GM23338 (cell line): Measurements from ENCODE around the gene GRIN2A. TPM values are rescaled to one million over a fixed set of nuclear protein-coding genes. Genes with fewer than 3 reads are reported as not detected.

Source experiments
- ATAC-seq: fragments of 200-7000 bp; cut with Tn5 transposase; 3 replicates; pipeline ENCODE4 v1.9.1; 2020
- DNase-seq: peaks from one replicate; pipeline ENCODE4 v3.0.0-alpha.2; 2015; ENCODE audit warnings: low spot score
- H2AFZ ChIP-seq: fragments of 200-600 bp; sonication (generic); 2 replicates; pipeline ENCODE4 v1.8.0; 2016; ENCODE audit warnings: antibody characterized with exemption, mild to moderate bottlenecking, moderate library complexity
- H3F3A ChIP-seq: fragments of 200-600 bp; sonication (generic); replicated peaks from 2 replicates; pipeline ENCODE4 v1.8.0; 2017; ENCODE audit warnings: antibody characterized with exemption, mixed run types, low read depth
- H3K27ac ChIP-seq: fragments of 200-600 bp; sonication (generic); 2 replicates; pipeline ENCODE4 v1.6.1; 2016; ENCODE audit warnings: low read depth
- H3K27me3 ChIP-seq: fragments of 200-600 bp; sonication (generic); 2 replicates; pipeline ENCODE4 v1.8.0; 2016; ENCODE audit warnings: mild to moderate bottlenecking, mixed run types, moderate library complexity; ENCODE audit not compliant: insufficient read depth
- H3K36me3 ChIP-seq: fragments of 200-600 bp; sonication (generic); 2 replicates; pipeline ENCODE4 v1.8.0; 2016; ENCODE audit warnings: mild to moderate bottlenecking; ENCODE audit not compliant: insufficient read depth
- H3K4me1 ChIP-seq: fragments of 200-600 bp; sonication (generic); 2 replicates; pipeline ENCODE4 v1.8.0; 2016; ENCODE audit warnings: mild to moderate bottlenecking, moderate library complexity; ENCODE audit not compliant: insufficient read depth
- H3K4me2 ChIP-seq: fragments of 200-600 bp; sonication (generic); 2 replicates; pipeline ENCODE4 v1.7.1; 2017; ENCODE audit warnings: mixed run types
- H3K4me3 ChIP-seq: fragments of 200-600 bp; sonication (generic); 2 replicates; pipeline ENCODE4 v1.6.1; 2016; ENCODE audit warnings: mixed run types
- H3K79me2 ChIP-seq: fragments of 200-600 bp; sonication (generic); replicated peaks from 2 replicates; pipeline ENCODE4 v1.8.0; 2017; ENCODE audit warnings: mild to moderate bottlenecking; ENCODE audit not compliant: insufficient read depth
- H3K9me2 ChIP-seq: fragments of 200-600 bp; sonication (generic); 2 replicates; pipeline ENCODE4 v1.8.0; 2017; ENCODE audit not compliant: insufficient read depth
- H4K20me1 ChIP-seq: fragments of 200-600 bp; sonication (generic); replicated peaks from 2 replicates; pipeline ENCODE4 v1.8.0; 2017; ENCODE audit warnings: mild to moderate bottlenecking; ENCODE audit not compliant: insufficient read depth
- H3K27ac Mint-ChIP-seq: 2 replicates; pipeline ENCODE4 v1.8.0; 2020; ENCODE audit warnings: inconsistent platforms, mild to moderate bottlenecking, moderate library complexity, mixed read lengths
- H3K27me3 Mint-ChIP-seq: 3 replicates; pipeline ENCODE4 v1.8.0; 2022; ENCODE audit warnings: low read depth, mild to moderate bottlenecking, moderate library complexity, mixed read lengths, inconsistent platforms; ENCODE audit not compliant: insufficient read depth, poor library complexity
- H3K36me3 Mint-ChIP-seq: 3 replicates; pipeline ENCODE4 v1.8.0; 2021; ENCODE audit warnings: low read depth, mild to moderate bottlenecking, inconsistent platforms, moderate library complexity, mixed read lengths
- H3K4me1 Mint-ChIP-seq: 3 replicates; pipeline ENCODE4 v1.8.0; 2020; ENCODE audit warnings: mild to moderate bottlenecking, inconsistent platforms, mixed read lengths
- H3K4me3 Mint-ChIP-seq: 3 replicates; pipeline ENCODE4 v1.8.0; 2021; ENCODE audit warnings: moderate library complexity, mild to moderate bottlenecking, inconsistent platforms, mixed read lengths
- H3K9me3 Mint-ChIP-seq: 3 replicates; pipeline ENCODE4 v1.8.0; 2020; ENCODE audit warnings: moderate library complexity, mild to moderate bottlenecking, inconsistent platforms, mixed read lengths
- CREB1 ChIP-seq: fragments of 250-450 bp; sonication (Bioruptor Pico); IDR thresholded peaks from 2 replicates; pipeline ENCODE4 v1.5.0; 2020; ENCODE audit warnings: low read depth, mild to moderate bottlenecking, moderate library complexity
- EZH2 ChIP-seq: fragments of 200-600 bp; sonication (generic); IDR thresholded peaks from one replicate; pipeline ENCODE4 v1.8.0; 2017; ENCODE audit warnings: antibody characterized with exemption, mild to moderate bottlenecking, low read depth; ENCODE audit not compliant: unreplicated experiment
- EZH2phosphoT487 ChIP-seq: fragments of 200-600 bp; sonication (generic); IDR thresholded peaks from one replicate; pipeline ENCODE4 v1.8.1; 2018; ENCODE audit warnings: antibody characterized with exemption; ENCODE audit not compliant: unreplicated experiment
- JUNB ChIP-seq: IDR thresholded peaks from one replicate; pipeline ENCODE4 v1.6.1; 2016; ENCODE audit warnings: antibody characterized with exemption; ENCODE audit not compliant: unreplicated experiment
- NANOG ChIP-seq: IDR thresholded peaks from 2 replicates; pipeline ENCODE4 v1.6.1; 2016; ENCODE audit warnings: antibody characterized with exemption, borderline replicate concordance
- POLR2AphosphoS5 ChIP-seq: IDR thresholded peaks from 2 replicates; pipeline ENCODE4 v1.6.1; 2016; ENCODE audit warnings: antibody characterized with exemption, low read depth
- REST ChIP-seq: IDR thresholded peaks from one replicate; pipeline ENCODE4 v1.6.1; 2018; ENCODE audit warnings: antibody characterized with exemption; ENCODE audit not compliant: unreplicated experiment
- STAT1 ChIP-seq: IDR thresholded peaks from one replicate; pipeline ENCODE4 v1.6.1; 2016; ENCODE audit warnings: antibody characterized with exemption; ENCODE audit not compliant: unreplicated experiment
- ZNF114 ChIP-seq: fragments of 250-450 bp; sonication (Bioruptor Pico); IDR thresholded peaks from 2 replicates; pipeline ENCODE4 v1.5.0; 2020; ENCODE audit warnings: mild to moderate bottlenecking, moderate library complexity
- polyA plus RNA-seq: library from polyadenylated mRNA; unstranded; fragments of >200 nt; fragmentation: Nextera tagmentation; extraction: Ambion mirVana; gene quantifications from 2 replicates; pipeline ENCODE4 v1.2.1, GENCODE V29; 2016
- total RNA-seq: library from RNA; depleted of rRNA; stranded (reverse); fragments of >200 nt; shearing (Covaris generic); gene quantifications from 2 replicates; pipeline ENCODE4 v1.2.3, GENCODE V29; 2014
- TF ChIP-seq, protein P1 (sequence below): IDR thresholded peaks from 2 replicates; pipeline ENCODE4 v1.6.1; 2016; ENCODE audit warnings: antibody characterized with exemption
- TF ChIP-seq, protein P2 (sequence below), 2 experiments: fragments of 200-600 bp in 1 of 2; sonication (generic) in 1 of 2; conservative IDR thresholded peaks; 2 replicates each; pipeline versions ENCODE4 v1.5.1 to v1.6.1; 2016 to 2017; ENCODE audit warnings: antibody characterized with exemption in 2 of 2, low read depth in 2 of 2, mild to moderate bottlenecking in 2 of 2, moderate library complexity in 1 of 2
- TF ChIP-seq, protein P3 (sequence below): fragments of 250-450 bp; sonication (Bioruptor Pico); IDR thresholded peaks from 2 replicates; pipeline ENCODE4 v1.5.0; 2020; ENCODE audit warnings: mild to moderate bottlenecking, moderate library complexity

The GRIN2A gene
- total and polyA plus RNA-seq, 2 experiments from 2014 or later = 0.89 to 5.1 TPM

GRCh38 chr16:9950658-9951057, 231.6 kb downstream of the GRIN2A start (continued):
- TF ChIP-seq, protein P1, sequence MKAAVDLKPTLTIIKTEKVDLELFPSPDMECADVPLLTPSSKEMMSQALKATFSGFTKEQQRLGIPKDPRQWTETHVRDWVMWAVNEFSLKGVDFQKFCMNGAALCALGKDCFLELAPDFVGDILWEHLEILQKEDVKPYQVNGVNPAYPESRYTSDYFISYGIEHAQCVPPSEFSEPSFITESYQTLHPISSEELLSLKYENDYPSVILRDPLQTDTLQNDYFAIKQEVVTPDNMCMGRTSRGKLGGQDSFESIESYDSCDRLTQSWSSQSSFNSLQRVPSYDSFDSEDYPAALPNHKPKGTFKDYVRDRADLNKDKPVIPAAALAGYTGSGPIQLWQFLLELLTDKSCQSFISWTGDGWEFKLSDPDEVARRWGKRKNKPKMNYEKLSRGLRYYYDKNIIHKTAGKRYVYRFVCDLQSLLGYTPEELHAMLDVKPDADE = no peak
- TF ChIP-seq NANOG (no peak), CREB1 (CRISPR knock-in tag) (no peak), JUNB (no peak), ZNF114 (CRISPR knock-in tag) (no peak)

GRCh38 chr16:9949396-9949795, 232.8 kb downstream of the GRIN2A start:
- H4K20me1 ChIP-seq = no peaks in the 10 kb centered on the region
- H3K36me3 ChIP-seq = no peaks in the 10 kb centered on the region
- 0 out of 2 replicates have a peak, but pooled peaks cover 14% of the 10 kb centered on the region for H3K9me2 ChIP-seq
- H3K27ac ChIP-seq = no peak overlapping the region
- no peak overlapping the region for H2AFZ ChIP-seq
- Mint-ChIP-seq H3K36me3 (no peaks in the 10 kb centered on the region), H3K9me3 (no peaks in the 10 kb centered on the region), H3K4me3 (no peak overlapping the region), H3K4me1 (peaks cover 40% of the 10 kb centered on the region), H3K27me3 (peaks cover 6% of the 10 kb centered on the region), H3K27ac (no peak overlapping the region)
- H3K27me3 ChIP-seq = no peaks in the 10 kb centered on the region
- ATAC-seq = no peak
- no peaks in the 10 kb centered on the region for H3F3A ChIP-seq
- no peak overlapping the region for H3K4me2 ChIP-seq
- peaks cover 17% of the 10 kb centered on the region for H3K4me1 ChIP-seq
- no peak for DNase-seq
- no peaks in the 10 kb centered on the region for H3K79me2 ChIP-seq
- H3K4me3 ChIP-seq = no peak overlapping the region
- TF ChIP-seq POLR2AphosphoS5 (no peak), NANOG (no peak), EZH2 (no peak), EZH2phosphoT487 (no peak), STAT1 (no peak), CREB1 (CRISPR knock-in tag) (no peak), REST (no peak), ZNF114 (CRISPR knock-in tag) (no peak), JUNB (no peak)
- TF ChIP-seq, protein P2, sequence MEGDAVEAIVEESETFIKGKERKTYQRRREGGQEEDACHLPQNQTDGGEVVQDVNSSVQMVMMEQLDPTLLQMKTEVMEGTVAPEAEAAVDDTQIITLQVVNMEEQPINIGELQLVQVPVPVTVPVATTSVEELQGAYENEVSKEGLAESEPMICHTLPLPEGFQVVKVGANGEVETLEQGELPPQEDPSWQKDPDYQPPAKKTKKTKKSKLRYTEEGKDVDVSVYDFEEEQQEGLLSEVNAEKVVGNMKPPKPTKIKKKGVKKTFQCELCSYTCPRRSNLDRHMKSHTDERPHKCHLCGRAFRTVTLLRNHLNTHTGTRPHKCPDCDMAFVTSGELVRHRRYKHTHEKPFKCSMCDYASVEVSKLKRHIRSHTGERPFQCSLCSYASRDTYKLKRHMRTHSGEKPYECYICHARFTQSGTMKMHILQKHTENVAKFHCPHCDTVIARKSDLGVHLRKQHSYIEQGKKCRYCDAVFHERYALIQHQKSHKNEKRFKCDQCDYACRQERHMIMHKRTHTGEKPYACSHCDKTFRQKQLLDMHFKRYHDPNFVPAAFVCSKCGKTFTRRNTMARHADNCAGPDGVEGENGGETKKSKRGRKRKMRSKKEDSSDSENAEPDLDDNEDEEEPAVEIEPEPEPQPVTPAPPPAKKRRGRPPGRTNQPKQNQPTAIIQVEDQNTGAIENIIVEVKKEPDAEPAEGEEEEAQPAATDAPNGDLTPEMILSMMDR (conservative IDR thresholded peaks at IDR 0.05; ENCODE audit: low read depth in 2 of 2) = no peak
- TF ChIP-seq, protein P3, sequence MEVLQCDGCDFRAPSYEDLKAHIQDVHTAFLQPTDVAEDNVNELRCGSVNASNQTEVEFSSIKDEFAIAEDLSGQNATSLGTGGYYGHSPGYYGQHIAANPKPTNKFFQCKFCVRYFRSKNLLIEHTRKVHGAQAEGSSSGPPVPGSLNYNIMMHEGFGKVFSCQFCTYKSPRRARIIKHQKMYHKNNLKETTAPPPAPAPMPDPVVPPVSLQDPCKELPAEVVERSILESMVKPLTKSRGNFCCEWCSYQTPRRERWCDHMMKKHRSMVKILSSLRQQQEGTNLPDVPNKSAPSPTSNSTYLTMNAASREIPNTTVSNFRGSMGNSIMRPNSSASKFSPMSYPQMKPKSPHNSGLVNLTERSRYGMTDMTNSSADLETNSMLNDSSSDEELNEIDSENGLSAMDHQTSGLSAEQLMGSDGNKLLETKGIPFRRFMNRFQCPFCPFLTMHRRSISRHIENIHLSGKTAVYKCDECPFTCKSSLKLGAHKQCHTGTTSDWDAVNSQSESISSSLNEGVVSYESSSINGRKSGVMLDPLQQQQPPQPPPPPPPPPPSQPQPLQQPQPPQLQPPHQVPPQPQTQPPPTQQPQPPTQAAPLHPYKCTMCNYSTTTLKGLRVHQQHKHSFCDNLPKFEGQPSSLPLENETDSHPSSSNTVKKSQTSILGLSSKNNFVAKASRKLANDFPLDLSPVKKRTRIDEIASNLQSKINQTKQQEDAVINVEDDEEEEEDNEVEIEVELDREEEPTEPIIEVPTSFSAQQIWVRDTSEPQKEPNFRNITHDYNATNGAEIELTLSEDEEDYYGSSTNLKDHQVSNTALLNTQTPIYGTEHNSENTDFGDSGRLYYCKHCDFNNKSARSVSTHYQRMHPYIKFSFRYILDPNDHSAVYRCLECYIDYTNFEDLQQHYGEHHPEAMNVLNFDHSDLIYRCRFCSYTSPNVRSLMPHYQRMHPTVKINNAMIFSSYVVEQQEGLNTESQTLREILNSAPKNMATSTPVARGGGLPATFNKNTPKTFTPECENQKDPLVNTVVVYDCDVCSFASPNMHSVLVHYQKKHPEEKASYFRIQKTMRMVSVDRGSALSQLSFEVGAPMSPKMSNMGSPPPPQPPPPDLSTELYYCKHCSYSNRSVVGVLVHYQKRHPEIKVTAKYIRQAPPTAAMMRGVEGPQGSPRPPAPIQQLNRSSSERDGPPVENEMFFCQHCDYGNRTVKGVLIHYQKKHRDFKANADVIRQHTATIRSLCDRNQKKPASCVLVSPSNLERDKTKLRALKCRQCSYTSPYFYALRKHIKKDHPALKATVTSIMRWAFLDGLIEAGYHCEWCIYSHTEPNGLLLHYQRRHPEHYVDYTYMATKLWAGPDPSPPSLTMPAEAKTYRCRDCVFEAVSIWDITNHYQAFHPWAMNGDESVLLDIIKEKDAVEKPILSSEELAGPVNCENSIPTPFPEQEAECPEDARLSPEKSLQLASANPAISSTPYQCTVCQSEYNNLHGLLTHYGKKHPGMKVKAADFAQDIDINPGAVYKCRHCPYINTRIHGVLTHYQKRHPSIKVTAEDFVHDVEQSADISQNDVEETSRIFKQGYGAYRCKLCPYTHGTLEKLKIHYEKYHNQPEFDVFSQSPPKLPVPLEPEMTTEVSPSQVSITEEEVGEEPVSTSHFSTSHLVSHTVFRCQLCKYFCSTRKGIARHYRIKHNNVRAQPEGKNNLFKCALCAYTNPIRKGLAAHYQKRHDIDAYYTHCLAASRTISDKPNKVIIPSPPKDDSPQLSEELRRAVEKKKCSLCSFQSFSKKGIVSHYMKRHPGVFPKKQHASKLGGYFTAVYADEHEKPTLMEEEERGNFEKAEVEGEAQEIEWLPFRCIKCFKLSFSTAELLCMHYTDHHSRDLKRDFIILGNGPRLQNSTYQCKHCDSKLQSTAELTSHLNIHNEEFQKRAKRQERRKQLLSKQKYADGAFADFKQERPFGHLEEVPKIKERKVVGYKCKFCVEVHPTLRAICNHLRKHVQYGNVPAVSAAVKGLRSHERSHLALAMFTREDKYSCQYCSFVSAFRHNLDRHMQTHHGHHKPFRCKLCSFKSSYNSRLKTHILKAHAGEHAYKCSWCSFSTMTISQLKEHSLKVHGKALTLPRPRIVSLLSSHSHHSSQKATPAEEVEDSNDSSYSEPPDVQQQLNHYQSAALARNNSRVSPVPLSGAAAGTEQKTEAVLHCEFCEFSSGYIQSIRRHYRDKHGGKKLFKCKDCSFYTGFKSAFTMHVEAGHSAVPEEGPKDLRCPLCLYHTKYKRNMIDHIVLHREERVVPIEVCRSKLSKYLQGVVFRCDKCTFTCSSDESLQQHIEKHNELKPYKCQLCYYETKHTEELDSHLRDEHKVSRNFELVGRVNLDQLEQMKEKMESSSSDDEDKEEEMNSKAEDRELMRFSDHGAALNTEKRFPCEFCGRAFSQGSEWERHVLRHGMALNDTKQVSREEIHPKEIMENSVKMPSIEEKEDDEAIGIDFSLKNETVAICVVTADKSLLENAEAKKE (CRISPR knock-in tag) = no peak
